SK-N-SH treated with all-trans-retinoic acid at 6 μM for 48 hours (cell line): ENCODE data around the gene TAS2R3.

ENCODE experiments used
- ATAC-seq: fragments of 200-7000 bp; cut with Tn5 transposase; 3 replicates; pipeline ENCODE4 v1.9.1; 2020; ENCODE audit warnings: mild to moderate bottlenecking, moderate library complexity
- ARNTL ChIP-seq: fragments of 450-650 bp; formaldehyde crosslinking; IDR thresholded peaks from 2 replicates; pipeline ENCODE4 v1.5.0; 2020; ENCODE audit warnings: low read depth, mild to moderate bottlenecking, moderate library complexity, borderline replicate concordance
- BACH2 ChIP-seq: fragments of 250-450 bp; sonication (Bioruptor Pico); IDR thresholded peaks from 2 replicates; pipeline ENCODE4 v1.9.0; 2021; ENCODE audit warnings: mild to moderate bottlenecking, borderline replicate concordance
- ESRRG ChIP-seq: fragments of 250-450 bp; sonication (Bioruptor Pico); IDR thresholded peaks from 2 replicates; pipeline ENCODE4 v1.6.1; 2021; ENCODE audit warnings: mild to moderate bottlenecking
- GLIS3 ChIP-seq: fragments of 250-450 bp; sonication (Bioruptor Pico); IDR thresholded peaks from 2 replicates; pipeline ENCODE4 v1.5.0; 2020; ENCODE audit warnings: mild to moderate bottlenecking, moderate library complexity
- ISL1 ChIP-seq: fragments of 250-450 bp; sonication (Bioruptor Pico); IDR thresholded peaks from 2 replicates; pipeline ENCODE4 v2.1.2; 2022; ENCODE audit warnings: mild to moderate bottlenecking, moderate library complexity
- OSR1 ChIP-seq: fragments of 250-450 bp; sonication (Bioruptor Pico); IDR thresholded peaks from 2 replicates; pipeline ENCODE4 v1.8.0; 2022; ENCODE audit warnings: moderate library complexity, mild to moderate bottlenecking, inconsistent platforms
- PPARA ChIP-seq: fragments of 250-450 bp; sonication (Bioruptor Pico); IDR thresholded peaks from 2 replicates; pipeline ENCODE4 v1.5.0; 2020; ENCODE audit warnings: mild to moderate bottlenecking, borderline replicate concordance
- RARB ChIP-seq: fragments of 250-450 bp; sonication (Bioruptor Pico); IDR thresholded peaks from 2 replicates; pipeline ENCODE4 v1.8.0; 2021; ENCODE audit warnings: mild to moderate bottlenecking, moderate library complexity
- SNAI2 ChIP-seq: fragments of 250-450 bp; sonication (Bioruptor Pico); IDR thresholded peaks from 2 replicates; pipeline ENCODE4 v1.5.0; 2020; ENCODE audit warnings: mild to moderate bottlenecking, moderate library complexity
- TCF4 ChIP-seq: fragments of 250-450 bp; sonication (Bioruptor Pico); IDR thresholded peaks from 2 replicates; pipeline ENCODE4 v1.8.0; 2021; ENCODE audit warnings: mild to moderate bottlenecking, moderate library complexity, borderline replicate concordance
- TOX ChIP-seq: fragments of 250-450 bp; sonication (Bioruptor Pico); IDR thresholded peaks from 2 replicates; pipeline ENCODE4 v1.8.0; 2021; ENCODE audit warnings: mild to moderate bottlenecking, moderate library complexity, borderline replicate concordance
- TSHZ2 ChIP-seq: fragments of 250-450 bp; sonication (Bioruptor Pico); IDR thresholded peaks from 2 replicates; pipeline ENCODE4 v1.5.0; 2020; ENCODE audit warnings: mild to moderate bottlenecking, moderate library complexity
- ZC3H10 ChIP-seq: fragments of 250-450 bp; sonication (Bioruptor Pico); IDR thresholded peaks from 2 replicates; pipeline ENCODE4 v1.5.1; 2021; ENCODE audit warnings: mild to moderate bottlenecking, moderate library complexity
- ZFP3 ChIP-seq: fragments of 250-450 bp; sonication (Bioruptor Pico); IDR thresholded peaks from 2 replicates; pipeline ENCODE4 v1.5.0; 2020; ENCODE audit warnings: mild to moderate bottlenecking, moderate library complexity
- ZFP30 ChIP-seq: fragments of 450-650 bp; formaldehyde crosslinking; IDR thresholded peaks from 2 replicates; pipeline ENCODE4 v1.5.0; 2022; ENCODE audit warnings: mild to moderate bottlenecking, moderate library complexity
- ZNF565 ChIP-seq: fragments of 450-650 bp; formaldehyde crosslinking; conservative IDR thresholded peaks from 2 replicates; pipeline ENCODE4 v1.5.0; 2020; ENCODE audit warnings: low read depth, mild to moderate bottlenecking, moderate library complexity
- ZNF70 ChIP-seq: fragments of 450-650 bp; formaldehyde crosslinking; IDR thresholded peaks from 2 replicates; pipeline ENCODE4 v1.5.0; 2020; ENCODE audit warnings: mild to moderate bottlenecking, moderate library complexity
- ZNF8 ChIP-seq: fragments of 450-650 bp; formaldehyde crosslinking; IDR thresholded peaks from 2 replicates; pipeline ENCODE4 v1.5.0; 2020; ENCODE audit warnings: mild to moderate bottlenecking, moderate library complexity
- TF ChIP-seq, protein P1 (sequence below): fragments of 250-450 bp; sonication (Bioruptor Pico); IDR thresholded peaks from 2 replicates; pipeline ENCODE4 v1.8.0; 2020; ENCODE audit warnings: mild to moderate bottlenecking, moderate library complexity, borderline replicate concordance
- TF ChIP-seq, protein P2 (sequence below): fragments of 250-450 bp; sonication (Bioruptor Pico); IDR thresholded peaks from 2 replicates; pipeline ENCODE4 v1.5.1; 2020; ENCODE audit warnings: low read depth, mild to moderate bottlenecking, moderate library complexity
- TF ChIP-seq, protein P3 (sequence below): fragments of 250-450 bp; sonication (Bioruptor Pico); IDR thresholded peaks from 2 replicates; pipeline ENCODE4 v1.5.1; 2021; ENCODE audit warnings: mild to moderate bottlenecking, moderate library complexity

Gene TAS2R3, protein sequence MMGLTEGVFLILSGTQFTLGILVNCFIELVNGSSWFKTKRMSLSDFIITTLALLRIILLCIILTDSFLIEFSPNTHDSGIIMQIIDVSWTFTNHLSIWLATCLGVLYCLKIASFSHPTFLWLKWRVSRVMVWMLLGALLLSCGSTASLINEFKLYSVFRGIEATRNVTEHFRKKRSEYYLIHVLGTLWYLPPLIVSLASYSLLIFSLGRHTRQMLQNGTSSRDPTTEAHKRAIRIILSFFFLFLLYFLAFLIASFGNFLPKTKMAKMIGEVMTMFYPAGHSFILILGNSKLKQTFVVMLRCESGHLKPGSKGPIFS

DNA sequence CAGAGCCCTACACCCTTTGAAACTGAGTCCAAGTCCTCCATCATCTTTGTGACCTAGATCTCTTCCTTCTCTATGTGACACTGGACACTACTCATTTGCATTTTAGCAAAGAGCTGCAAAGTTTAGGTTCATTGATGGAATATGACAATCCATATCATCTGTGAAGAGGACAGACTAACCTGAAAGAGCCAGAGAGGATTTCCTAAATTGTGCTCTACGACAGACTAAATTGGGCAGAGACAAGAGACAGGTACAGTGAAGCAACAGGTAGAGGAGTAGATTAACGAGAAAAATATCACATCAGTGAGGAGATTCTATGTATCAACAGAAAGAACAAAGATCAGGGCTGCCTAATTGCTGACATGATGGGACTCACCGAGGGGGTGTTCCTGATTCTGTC is at the start of gene TAS2R3:
TSS of gene TAS2R3 (plus strand) at position 301 of the 400 bp plus-strand sequence. CDS start at position 363, 62 bp downstream.
- TF ChIP-seq TSHZ2 (CRISPR knock-in tag) (no peak), ZC3H10 (no peak), ARNTL (CRISPR knock-in tag) (no peak), ESRRG (CRISPR knock-in tag) (no peak), BACH2 (CRISPR knock-in tag) (no peak), GLIS3 (CRISPR knock-in tag) (no peak), SNAI2 (no peak), TCF4 (CRISPR knock-in tag) (no peak), TOX (CRISPR knock-in tag) (no peak)
- TF ChIP-seq, protein P1, sequence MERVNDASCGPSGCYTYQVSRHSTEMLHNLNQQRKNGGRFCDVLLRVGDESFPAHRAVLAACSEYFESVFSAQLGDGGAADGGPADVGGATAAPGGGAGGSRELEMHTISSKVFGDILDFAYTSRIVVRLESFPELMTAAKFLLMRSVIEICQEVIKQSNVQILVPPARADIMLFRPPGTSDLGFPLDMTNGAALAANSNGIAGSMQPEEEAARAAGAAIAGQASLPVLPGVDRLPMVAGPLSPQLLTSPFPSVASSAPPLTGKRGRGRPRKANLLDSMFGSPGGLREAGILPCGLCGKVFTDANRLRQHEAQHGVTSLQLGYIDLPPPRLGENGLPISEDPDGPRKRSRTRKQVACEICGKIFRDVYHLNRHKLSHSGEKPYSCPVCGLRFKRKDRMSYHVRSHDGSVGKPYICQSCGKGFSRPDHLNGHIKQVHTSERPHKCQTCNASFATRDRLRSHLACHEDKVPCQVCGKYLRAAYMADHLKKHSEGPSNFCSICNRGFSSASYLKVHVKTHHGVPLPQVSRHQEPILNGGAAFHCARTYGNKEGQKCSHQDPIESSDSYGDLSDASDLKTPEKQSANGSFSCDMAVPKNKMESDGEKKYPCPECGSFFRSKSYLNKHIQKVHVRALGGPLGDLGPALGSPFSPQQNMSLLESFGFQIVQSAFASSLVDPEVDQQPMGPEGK (CRISPR knock-in tag), result no peak
- TF ChIP-seq, protein P2, sequence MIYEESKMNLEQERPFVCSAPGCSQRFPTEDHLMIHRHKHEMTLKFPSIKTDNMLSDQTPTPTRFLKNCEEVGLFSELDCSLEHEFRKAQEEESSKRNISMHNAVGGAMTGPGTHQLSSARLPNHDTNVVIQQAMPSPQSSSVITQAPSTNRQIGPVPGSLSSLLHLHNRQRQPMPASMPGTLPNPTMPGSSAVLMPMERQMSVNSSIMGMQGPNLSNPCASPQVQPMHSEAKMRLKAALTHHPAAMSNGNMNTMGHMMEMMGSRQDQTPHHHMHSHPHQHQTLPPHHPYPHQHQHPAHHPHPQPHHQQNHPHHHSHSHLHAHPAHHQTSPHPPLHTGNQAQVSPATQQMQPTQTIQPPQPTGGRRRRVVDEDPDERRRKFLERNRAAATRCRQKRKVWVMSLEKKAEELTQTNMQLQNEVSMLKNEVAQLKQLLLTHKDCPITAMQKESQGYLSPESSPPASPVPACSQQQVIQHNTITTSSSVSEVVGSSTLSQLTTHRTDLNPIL (CRISPR knock-in tag), result no peak
- no peak for ATAC-seq

DNA sequence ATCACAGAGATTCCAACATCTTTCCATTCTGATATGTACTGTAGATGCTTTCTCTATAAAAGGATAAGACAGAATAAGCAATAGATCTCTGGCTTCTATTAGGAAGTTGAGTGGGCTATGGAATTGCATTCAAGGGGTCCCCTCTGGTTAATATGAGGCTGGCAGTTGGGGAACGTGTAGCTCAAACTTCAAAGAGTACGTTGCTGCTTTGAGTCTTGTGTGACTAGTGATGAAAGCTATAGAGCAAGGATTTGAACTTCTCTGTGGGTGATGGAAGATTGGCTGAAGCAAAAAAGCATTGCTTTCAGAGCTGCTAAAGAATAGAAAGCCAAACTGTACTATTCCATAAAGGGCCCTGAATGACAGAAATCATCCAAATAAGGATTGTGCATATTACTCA is 49.3 kb upstream of the TAS2R3 start:
- ATAC-seq, result no peak
- TF ChIP-seq ZFP3 (CRISPR knock-in tag), result no peak
- no peak for TF ChIP-seq RARB (CRISPR knock-in tag)
- TF ChIP-seq, protein P2 (CRISPR knock-in tag), result no peak
- no peak for TF ChIP-seq ZC3H10
- TF ChIP-seq ZFP30 (CRISPR knock-in tag), result no peak
- TF ChIP-seq, protein P3, sequence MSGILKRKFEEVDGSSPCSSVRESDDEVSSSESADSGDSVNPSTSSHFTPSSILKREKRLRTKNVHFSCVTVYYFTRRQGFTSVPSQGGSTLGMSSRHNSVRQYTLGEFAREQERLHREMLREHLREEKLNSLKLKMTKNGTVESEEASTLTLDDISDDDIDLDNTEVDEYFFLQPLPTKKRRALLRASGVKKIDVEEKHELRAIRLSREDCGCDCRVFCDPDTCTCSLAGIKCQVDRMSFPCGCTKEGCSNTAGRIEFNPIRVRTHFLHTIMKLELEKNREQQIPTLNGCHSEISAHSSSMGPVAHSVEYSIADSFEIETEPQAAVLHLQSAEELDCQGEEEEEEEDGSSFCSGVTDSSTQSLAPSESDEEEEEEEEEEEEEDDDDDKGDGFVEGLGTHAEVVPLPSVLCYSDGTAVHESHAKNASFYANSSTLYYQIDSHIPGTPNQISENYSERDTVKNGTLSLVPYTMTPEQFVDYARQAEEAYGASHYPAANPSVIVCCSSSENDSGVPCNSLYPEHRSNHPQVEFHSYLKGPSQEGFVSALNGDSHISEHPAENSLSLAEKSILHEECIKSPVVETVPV (CRISPR knock-in tag), result no peak
- TF ChIP-seq, protein P1 (CRISPR knock-in tag), result no peak
- TF ChIP-seq SNAI2, result no peak
- no peak for TF ChIP-seq ARNTL (CRISPR knock-in tag)
- no peak for TF ChIP-seq TOX (CRISPR knock-in tag)
- TF ChIP-seq TCF4 (CRISPR knock-in tag), result no peak
- TF ChIP-seq PPARA (CRISPR knock-in tag), result no peak
- no peak for TF ChIP-seq BACH2 (CRISPR knock-in tag)
- TF ChIP-seq ZNF70, result no peak
- no peak for TF ChIP-seq ZNF8
- no peak for TF ChIP-seq OSR1
- TF ChIP-seq ZNF565 (CRISPR knock-in tag), result no peak
- no peak for TF ChIP-seq ESRRG (CRISPR knock-in tag)
- TF ChIP-seq ISL1 (CRISPR knock-in tag), result no peak
